NB4 (cell line): Measurements from ENCODE around the gene FKRP.

Experiments
- DNase-seq: peaks from one replicate; pipeline ENCODE4 v3.0.0; 2010; ENCODE audit warnings: low read depth
- H3K4me3 ChIP-seq: one replicate; pipeline ENCODE4 v1.5.1; 2011; ENCODE audit warnings: mild to moderate bottlenecking, low read depth, low read length, moderate library complexity
- MAX ChIP-seq: IDR thresholded peaks from 2 replicates; pipeline ENCODE4 v1.6.1; 2011; ENCODE audit warnings: low read depth, low read length
- MYC ChIP-seq: IDR thresholded peaks from 2 replicates; pipeline ENCODE4 v1.6.1; 2011; ENCODE audit warnings: low read depth, low read length
- POLR2A ChIP-seq: IDR thresholded peaks from 2 replicates; pipeline ENCODE4 v1.6.1; 2011; ENCODE audit warnings: mild to moderate bottlenecking; ENCODE audit not compliant: insufficient read length; ENCODE audit errors: extremely low read depth
- TF ChIP-seq, protein P1 (sequence below): IDR thresholded peaks from one replicate; pipeline ENCODE4 v1.5.1; 2012; ENCODE audit warnings: low read depth, low read length

Gene FKRP

DNA sequence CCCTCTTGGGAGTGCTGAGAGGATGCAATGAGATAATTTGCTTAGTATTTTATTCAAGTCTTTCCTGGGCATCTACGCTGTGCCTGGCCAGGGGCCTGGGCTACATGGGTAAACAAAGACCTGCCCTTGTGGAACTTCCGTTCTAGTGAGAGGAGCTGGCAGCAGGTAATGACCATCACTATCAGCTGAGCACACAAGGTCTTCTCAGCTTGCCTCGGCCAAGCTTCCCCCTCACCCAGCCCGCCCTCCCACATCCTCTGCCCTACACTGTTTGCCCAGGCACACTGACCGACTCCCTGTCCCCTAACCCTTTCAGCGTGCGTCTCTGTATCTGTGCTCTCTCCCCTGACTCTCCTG lies 8.6 kb upstream of the FKRP start:
- no peak for DNase-seq
- no peak for TF ChIP-seq MAX
- no peak overlapping the region for H3K4me3 ChIP-seq

GRCh38 chr19:46737761-46738171 lies 8.1 kb upstream of the FKRP start:
- TF ChIP-seq MYC (no peak), MAX (no peak), POLR2A (no peak)
- TF ChIP-seq, protein P1, sequence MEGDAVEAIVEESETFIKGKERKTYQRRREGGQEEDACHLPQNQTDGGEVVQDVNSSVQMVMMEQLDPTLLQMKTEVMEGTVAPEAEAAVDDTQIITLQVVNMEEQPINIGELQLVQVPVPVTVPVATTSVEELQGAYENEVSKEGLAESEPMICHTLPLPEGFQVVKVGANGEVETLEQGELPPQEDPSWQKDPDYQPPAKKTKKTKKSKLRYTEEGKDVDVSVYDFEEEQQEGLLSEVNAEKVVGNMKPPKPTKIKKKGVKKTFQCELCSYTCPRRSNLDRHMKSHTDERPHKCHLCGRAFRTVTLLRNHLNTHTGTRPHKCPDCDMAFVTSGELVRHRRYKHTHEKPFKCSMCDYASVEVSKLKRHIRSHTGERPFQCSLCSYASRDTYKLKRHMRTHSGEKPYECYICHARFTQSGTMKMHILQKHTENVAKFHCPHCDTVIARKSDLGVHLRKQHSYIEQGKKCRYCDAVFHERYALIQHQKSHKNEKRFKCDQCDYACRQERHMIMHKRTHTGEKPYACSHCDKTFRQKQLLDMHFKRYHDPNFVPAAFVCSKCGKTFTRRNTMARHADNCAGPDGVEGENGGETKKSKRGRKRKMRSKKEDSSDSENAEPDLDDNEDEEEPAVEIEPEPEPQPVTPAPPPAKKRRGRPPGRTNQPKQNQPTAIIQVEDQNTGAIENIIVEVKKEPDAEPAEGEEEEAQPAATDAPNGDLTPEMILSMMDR, result no peak
- H3K4me3 ChIP-seq, result no peak overlapping the region
- no peak for DNase-seq

DNA sequence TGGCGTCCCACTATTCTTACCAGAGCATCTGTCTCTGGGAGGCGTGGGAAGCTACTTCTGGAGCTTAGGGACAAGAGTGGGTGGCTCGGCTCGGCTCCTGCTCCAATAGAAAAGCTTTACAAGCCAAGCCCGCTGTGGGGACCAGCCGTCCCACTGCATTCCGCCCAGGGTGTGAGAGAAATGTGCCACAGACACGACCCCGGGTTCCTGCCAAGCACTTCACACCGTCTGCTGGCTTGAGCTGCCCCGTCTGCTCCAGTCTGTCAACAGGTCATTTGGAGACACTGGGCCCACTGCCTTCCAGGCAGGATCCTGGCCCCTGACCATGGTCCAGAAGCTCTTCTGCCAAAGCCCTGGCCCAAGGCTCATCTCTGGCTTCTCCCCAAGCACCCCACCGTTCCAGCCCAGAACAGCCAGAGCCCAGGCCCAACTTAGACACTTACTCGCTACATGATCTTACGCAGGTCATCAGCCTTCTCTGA lies 6.5 kb upstream of the FKRP start:
- no peak overlapping the region for H3K4me3 ChIP-seq
- TF ChIP-seq, protein P1, result no peak
- no peak for DNase-seq

GRCh38 chr19:46741447-46741846 lies 4.4 kb upstream of the FKRP start:
- TF ChIP-seq, protein P1, result no peak
- TF ChIP-seq MYC, result no peak
- no peak for TF ChIP-seq POLR2A
- no peak for TF ChIP-seq MAX
- no peak for DNase-seq
- no peak overlapping the region for H3K4me3 ChIP-seq

GRCh38 chr19:46742926-46743480 lies 2.9 kb upstream of the FKRP start:
- no peak for TF ChIP-seq POLR2A
- TF ChIP-seq, protein P1, result no peak
- no peak for TF ChIP-seq MYC
- no peak overlapping the region for H3K4me3 ChIP-seq
- no peak for DNase-seq

GRCh38 chr19:46744005-46744691 lies 1.7 kb upstream of the FKRP start:
- peak overlapping the region; percentile 90 for H3K4me3 ChIP-seq
- no peak for DNase-seq
- TF ChIP-seq MAX (no peak), POLR2A (no peak), MYC (no peak)
- TF ChIP-seq, protein P1, result no peak
